ENCODE results near the gene PHTF1.

GRCh38 chr1:113648478-113648877 is 110.8 kb downstream of the PHTF1 start:
- TF ChIP-seq CTCF (IDR thresholded peaks at IDR 0.05; ENCODE audit: low read depth, low read length, poor library complexity, severe bottlenecking) (no peak), EZH2phosphoT487 (IDR thresholded peaks at IDR 0.05; ENCODE audit: borderline replicate concordance, low read length) (no peak)
